Esophagus squamous epithelium (tissue), 5 donors: ENCODE measurements around the gene GSE1. TPM values are rescaled to one million over a fixed set of nuclear protein-coding genes. Genes with fewer than 3 reads are reported as not detected.

Source experiments
- DNase-seq: peaks from one replicate; lab custom pipeline; 2025; lab: John Stamatoyannopoulos, UW
- H3K27ac ChIP-seq, 4 donors: fragments of 200-600 bp; sonication (generic); one replicate each; pipeline ENCODE4 v1.5.1; 2016 to 2019; ENCODE audit warnings: mild to moderate bottlenecking in 1 of 4
- H3K27me3 ChIP-seq, 4 donors: fragments of 200-600 bp; sonication (generic); 1 replicate in 3 of 4; 2 replicates in 1 of 4; pipeline versions ENCODE4 v1.5.1 to v1.6.0; 2017 to 2021; ENCODE audit warnings: antibody characterized with exemption in 1 of 4
- H3K36me3 ChIP-seq, 3 donors: fragments of 200-600 bp; sonication (generic); one replicate each; pipeline ENCODE4 v1.5.1; 2016 to 2019
- H3K4me1 ChIP-seq, 3 donors: fragments of 200-600 bp; sonication (generic); one replicate each; pipeline ENCODE4 v1.5.1; 2017 to 2019
- H3K4me3 ChIP-seq, 4 donors: fragments of 200-600 bp; sonication (generic); 1 replicate in 3 of 4; 2 replicates in 1 of 4; pipeline ENCODE4 v1.5.1; 2016 to 2019; ENCODE audit warnings: mild to moderate bottlenecking in 2 of 4, moderate library complexity in 1 of 4
- H3K9me3 ChIP-seq, 3 donors: fragments of 200-600 bp; sonication (generic); one replicate each; pipeline ENCODE4 v1.5.1; 2016 to 2019
- CTCF ChIP-seq, 6 experiments: fragments of 450-650 bp in 4 of 6; fragments of 200-600 bp in 2 of 6; sonication (generic) in 2 of 6; IDR thresholded peaks; one replicate each; pipeline ENCODE4 v1.5.1; 2016 to 2019; ENCODE audit warnings: antibody characterized with exemption in 6 of 6, mild to moderate bottlenecking in 4 of 6, moderate library complexity in 4 of 6
- POLR2A ChIP-seq, 4 donors: fragments of 450-650 bp; IDR thresholded peaks; one replicate each; pipeline ENCODE4 v1.6.1; 2017; ENCODE audit warnings: antibody characterized with exemption in 4 of 4, mild to moderate bottlenecking in 4 of 4, moderate library complexity in 3 of 4
- WGBS, 2 donors: methylation state at CpG; one replicate each; pipeline ENCODE4 v1.1.5; 2018; 5-methylcytosine and 5-hydroxymethylcytosine counted together
- intact Hi-C: fragments of 100-400 bp; cut with DNase I; formaldehyde crosslinking; loops from one replicate; pipeline ENCODE4 v1.15.0; 2022
- total RNA-seq, 4 donors: library from RNA; depleted of rRNA; stranded (reverse); fragments of >200 nt; gene quantifications; one replicate each; pipeline ENCODE4 v1.1.0, GENCODE V29; 2016
- donor health status: DM: yes; HTN: yes; CAD: no.

GSE1 gene
- total RNA-seq, 4 donors from 2014 or later = 24.6 to 33.6 (median 28.9) TPM

GRCh38 chr16:85619101-85619891 is 6.2 kb downstream of the GSE1 start:
- H3K4me1 ChIP-seq = peaks cover 41 to 78% (median 49%) of the 10 kb centered on the region in 3 donors
- H3K36me3 ChIP-seq = peaks cover 0 to 8% (median 0%) of the 10 kb centered on the region in 3 donors
- H3K27me3 ChIP-seq = no peaks in the 10 kb centered on the region
- no peak overlapping the region for H3K4me3 ChIP-seq
- WGBS, 2 donors = 86 to 91% methylated on average over 1 to 4 of the region's 28 CpGs
- intact Hi-C loops = no loop called here
- no peak for DNase-seq
- no peaks in the 10 kb centered on the region for H3K9me3 ChIP-seq
- H3K27ac ChIP-seq = no peak overlapping the region
- no peak for TF ChIP-seq CTCF (IDR thresholded peaks at IDR 0.05)
- TF ChIP-seq POLR2A (IDR thresholded peaks at IDR 0.05) = no peak

- Histone ChIP-seq H3K4me1 (peaks cover 30 to 67% (median 39%) of the 10 kb centered on the region in 3 donors), H3K9me3 (no peaks in the 10 kb centered on the region), H3K4me3 (no peak overlapping the region), H3K36me3 (peaks cover 0 to 16% (median 0%) of the 10 kb centered on the region in 3 donors), H3K27ac (no peak overlapping the region), H3K27me3 (no peaks in the 10 kb centered on the region)
- no peak for TF ChIP-seq CTCF (IDR thresholded peaks at IDR 0.05)
- TF ChIP-seq POLR2A (IDR thresholded peaks at IDR 0.05) = no peak
- 92 to 96% methylated on average over 8 to 13 of the region's 16 CpGs for WGBS, 2 donors
- intact Hi-C loops = no loop called here
- DNase-seq = no peak
These were observed 7.3 kb downstream of the GSE1 start for GRCh38 chr16:85620374-85620773.

GRCh38 chr16:85621698-85622428 is 8.7 kb downstream of the GSE1 start:
- TF ChIP-seq POLR2A (IDR thresholded peaks at IDR 0.05) (no peak), CTCF (IDR thresholded peaks at IDR 0.05) (no peak)
- no peak for DNase-seq
- peaks cover 15 to 64% (median 24%) of the 10 kb centered on the region in 3 donors for H3K4me1 ChIP-seq
- no peaks in the 10 kb centered on the region for H3K27me3 ChIP-seq
- H3K36me3 ChIP-seq = peaks cover 0 to 23% (median 0%) of the 10 kb centered on the region in 3 donors
- WGBS, 2 donors = 72 to 79% methylated on average over 9 to 10 of the region's 13 CpGs
- no peaks in the 10 kb centered on the region for H3K9me3 ChIP-seq
- intact Hi-C loops = no loop called here
- H3K27ac ChIP-seq = peak overlapping the region in 1 of 4 donors; percentile 22
- H3K4me3 ChIP-seq = no peak overlapping the region

GRCh38 chr16:85622683-85623082 is 9.6 kb downstream of the GSE1 start:
- TF ChIP-seq CTCF (IDR thresholded peaks at IDR 0.05) = no peak
- TF ChIP-seq POLR2A (IDR thresholded peaks at IDR 0.05) = no peak
- intact Hi-C loops = no loop called here
- H3K36me3 ChIP-seq = peaks cover 0 to 23% (median 0%) of the 10 kb centered on the region in 3 donors
- peaks cover 8 to 63% (median 22%) of the 10 kb centered on the region in 3 donors for H3K4me1 ChIP-seq
- no peaks in the 10 kb centered on the region for H3K9me3 ChIP-seq
- no peak for DNase-seq
- H3K27ac ChIP-seq = no peak overlapping the region
- no peak overlapping the region for H3K4me3 ChIP-seq
- WGBS, 2 donors = 33 to 67% methylated on average over 2 to 6 of the region's 6 CpGs
- H3K27me3 ChIP-seq = no peaks in the 10 kb centered on the region

- intact Hi-C loops = no loop called here
- Histone ChIP-seq H3K27me3 (no peaks in the 10 kb centered on the region), H3K4me3 (no peak overlapping the region), H3K27ac (no peak overlapping the region), H3K36me3 (peaks cover 0 to 24% (median 0%) of the 10 kb centered on the region in 3 donors), H3K9me3 (no peaks in the 10 kb centered on the region), H3K4me1 (peaks cover 12 to 63% (median 24%) of the 10 kb centered on the region in 3 donors)
- TF ChIP-seq CTCF (IDR thresholded peaks at IDR 0.05) (no peak), POLR2A (IDR thresholded peaks at IDR 0.05) (no peak)
- DNase-seq = no peak
- 94 to 98% methylated on average over 7 to 8 of the region's 11 CpGs for WGBS, 2 donors
These were observed 10.1 kb downstream of the GSE1 start for GRCh38 chr16:85623250-85623649.
